HepG2 (cell line): ENCODE data around the gene SNX13. TPM values are rescaled to one million over a fixed set of nuclear protein-coding genes. Genes with fewer than 3 reads are reported as not detected.

Experiments used
- ADNP ChIP-seq: sonication (generic); formaldehyde crosslinking; IDR thresholded peaks from 2 replicates; pipeline ENCODE4 v1.4.0; 2020; ENCODE audit warnings: missing genetic modification reagents
- HMGXB3 ChIP-seq: sonication (generic); formaldehyde crosslinking; IDR thresholded peaks from 2 replicates; pipeline ENCODE4 v1.4.0; 2020; ENCODE audit warnings: missing genetic modification reagents, borderline replicate concordance
- LRRFIP1 ChIP-seq: sonication (generic); formaldehyde crosslinking; conservative IDR thresholded peaks from 2 replicates; pipeline ENCODE4 v1.4.0; 2020; ENCODE audit warnings: missing genetic modification reagents
- NR0B2 ChIP-seq: sonication (generic); formaldehyde crosslinking; IDR thresholded peaks from 2 replicates; pipeline ENCODE4 v1.4.0; 2020; ENCODE audit warnings: mild to moderate bottlenecking, missing genetic modification reagents
- PLSCR1 ChIP-seq: sonication (generic); formaldehyde crosslinking; IDR thresholded peaks from 2 replicates; pipeline ENCODE4 v1.5.0; 2020; ENCODE audit warnings: missing genetic modification reagents, mild to moderate bottlenecking, borderline replicate concordance
- TEAD2 ChIP-seq: sonication (generic); formaldehyde crosslinking; IDR thresholded peaks from 2 replicates; pipeline ENCODE4 v1.9.0; 2021; ENCODE audit warnings: missing genetic modification reagents
- TRIM24 ChIP-seq: sonication (generic); formaldehyde crosslinking; IDR thresholded peaks from 2 replicates; pipeline ENCODE4 v1.8.0; 2022; ENCODE audit warnings: mild to moderate bottlenecking, missing genetic modification reagents
- ZBTB25 ChIP-seq: IDR thresholded peaks from 2 replicates; pipeline ENCODE4 v1.6.1; 2018; ENCODE audit warnings: missing genetic modification reagents
- ZNF142 ChIP-seq: sonication (generic); formaldehyde crosslinking; IDR thresholded peaks from 2 replicates; pipeline ENCODE4 v1.4.0; 2020; ENCODE audit warnings: missing genetic modification reagents
- ZNF143 ChIP-seq: sonication (generic); formaldehyde crosslinking; IDR thresholded peaks from 2 replicates; pipeline ENCODE4 v1.4.0; 2020; ENCODE audit warnings: missing genetic modification reagents
- polyA plus RNA-seq, 8 experiments: library from polyadenylated mRNA; depleted of rRNA in 3 of 8; stranded (reverse) in 7 of 8; unstranded in 1 of 8; fragments of >200 nt; fragmentation: Illumina TruSeq in 4 of 8; extraction: Trizol in 4 of 8; gene quantifications; 2 replicates each; pipeline versions ENCODE4 v1.2.1 to v1.2.3, GENCODE V29; 2011 to 2016; ENCODE audit warnings: low read depth in 4 of 8, missing spikeins in 1 of 8, mixed read lengths in 1 of 8; ENCODE audit not compliant: insufficient read depth in 1 of 8
- total RNA-seq, 5 experiments: library from RNA; depleted of rRNA; stranded (reverse); fragments of >200 nt; fragmentation: Illumina TruSeq; extraction: Trizol; gene quantifications; 2 replicates each; pipeline ENCODE4 v1.2.3, GENCODE V29; 2016; ENCODE audit warnings: low read depth in 1 of 5

SNX13 gene
- total and polyA plus RNA-seq, 2 of the 13 experiments (the other 11 are each of a cell fraction or from before 2014, with no cell fraction given), result 14.3 to 32.3 TPM

GRCh38 chr7:17940302-17940883 is at the start of gene SNX13 (continued):
- TF ChIP-seq HMGXB3 (CRISPR knock-in tag), result peak; percentile 98
- TF ChIP-seq ZBTB25 (CRISPR knock-in tag), result peak; percentile 85; the same call in 1 of the 2 replicates
- no peak for TF ChIP-seq TEAD2 (CRISPR knock-in tag)
- no peak for TF ChIP-seq TRIM24 (CRISPR knock-in tag)
- TF ChIP-seq ZNF142 (CRISPR knock-in tag), result no peak
- TF ChIP-seq LRRFIP1, result no peak
- TF ChIP-seq PLSCR1, result no peak
- peak; percentile 58; the same call in 1 of the 2 replicates for TF ChIP-seq ZNF143 (CRISPR knock-in tag)
- TF ChIP-seq ADNP, result no peak
- TF ChIP-seq NR0B2 (CRISPR knock-in tag), result peak; percentile 47; the same call in 1 of the 2 replicates
